Activated CD4-positive, alpha-beta T cell treated with anti-CD3 and anti-CD28 coated beads for 24 hours (primary cell): ENCODE measurements around the gene ATP5IF1.

Experiments
- DNase-seq, 2 donors: peaks; one replicate each; pipeline ENCODE4 v3.0.0-alpha.2; 2020; ENCODE audit warnings: low read depth in 2 of 2

The ATP5IF1 gene

GRCh38 chr1:28236656-28237322, 865 bp downstream of the ATP5IF1 start:
- DNase-seq: no peak

GRCh38 chr1:28239004-28239403, 3.1 kb downstream of the ATP5IF1 start:
- DNase-seq: no peak

GRCh38 chr1:28240024-28240423, 4.1 kb downstream of the ATP5IF1 start:
- no peak for DNase-seq

- no peak for DNase-seq
Observed at GRCh38 chr1:28241638-28242241, 5.8 kb downstream of the ATP5IF1 start.

GRCh38 chr1:28243685-28244311, 7.9 kb downstream of the ATP5IF1 start:
- no peak for DNase-seq

- no peak for DNase-seq
Observed at GRCh38 chr1:28244549-28245251, 8.8 kb downstream of the ATP5IF1 start.

GRCh38 chr1:28246427-28246832, 10.5 kb downstream of the ATP5IF1 start:
- DNase-seq: no peak

GRCh38 chr1:28247612-28248272, 11.8 kb downstream of the ATP5IF1 start:
- no peak for DNase-seq

GRCh38 chr1:28248273-28249012, 12.5 kb downstream of the ATP5IF1 start:
- DNase-seq: peak; percentile 74 to 78

GRCh38 chr1:28249013-28249865, 13.3 kb downstream of the ATP5IF1 start:
- no peak for DNase-seq

- DNase-seq: no peak
Observed at GRCh38 chr1:28249866-28250295, 14.0 kb downstream of the ATP5IF1 start.

GRCh38 chr1:28256197-28256827, 20.4 kb downstream of the ATP5IF1 start:
- no peak for DNase-seq

GRCh38 chr1:28257736-28258135, 21.8 kb downstream of the ATP5IF1 start:
- DNase-seq: no peak

GRCh38 chr1:28258628-28259251, 22.8 kb downstream of the ATP5IF1 start:
- no peak for DNase-seq

GRCh38 chr1:28259252-28259933, 23.5 kb downstream of the ATP5IF1 start, which contains the start of gene SESN2:
Gene SESN2 (plus strand): TSS chr1:28259518. CDS start chr1:28259848, 330 bp downstream.
- peak; percentile 98 for DNase-seq

GRCh38 chr1:28259934-28260802, 24.2 kb downstream of the ATP5IF1 start:
- DNase-seq: no peak

- DNase-seq: no peak
Observed at GRCh38 chr1:28260803-28261174, 24.9 kb downstream of the ATP5IF1 start.

- no peak for DNase-seq
Observed at GRCh38 chr1:28264897-28265296, 29.0 kb downstream of the ATP5IF1 start.
